ENCODE measurements around the gene MOB4.

Gene MOB4

GRCh38 chr2:197495433-197496134, 20.3 kb upstream of the MOB4 start:
- no peak for TF ChIP-seq CTCF (IDR thresholded peaks at IDR 0.05; ENCODE audit: borderline replicate concordance, insufficient read depth, low read depth, low read length)
- no peak overlapping the region for H3K4me3 ChIP-seq (ENCODE audit: low read depth, low read length)

- no peak for TF ChIP-seq CTCF (IDR thresholded peaks at IDR 0.05; ENCODE audit: borderline replicate concordance, insufficient read depth, low read depth, low read length)
- H3K4me3 ChIP-seq (ENCODE audit: low read depth, low read length), result no peak overlapping the region
These were observed 19.2 kb upstream of the MOB4 start for GRCh38 chr2:197496695-197497094.

GRCh38 chr2:197497326-197497725, 18.5 kb upstream of the MOB4 start:
- H3K4me3 ChIP-seq (ENCODE audit: low read depth, low read length), result no peak overlapping the region
- no peak for TF ChIP-seq CTCF (IDR thresholded peaks at IDR 0.05; ENCODE audit: borderline replicate concordance, insufficient read depth, low read depth, low read length)

- peak overlapping the region; percentile 62 for H3K4me3 ChIP-seq (ENCODE audit: low read depth, low read length)
- TF ChIP-seq CTCF (IDR thresholded peaks at IDR 0.05; ENCODE audit: borderline replicate concordance, insufficient read depth, low read depth, low read length), result no peak
These were observed 17.5 kb upstream of the MOB4 start for GRCh38 chr2:197498235-197498936.

- peak overlapping the region; percentile 62 for H3K4me3 ChIP-seq (ENCODE audit: low read depth, low read length)
- TF ChIP-seq CTCF (IDR thresholded peaks at IDR 0.05; ENCODE audit: borderline replicate concordance, insufficient read depth, low read depth, low read length), result no peak
These were observed 16.8 kb upstream of the MOB4 start for GRCh38 chr2:197498937-197499593.

GRCh38 chr2:197499594-197500502, 16.0 kb upstream of the MOB4 start, which contains the start of the genes HSPD1 and HSPE1:
TSS of gene HSPD1 (minus strand) at chr2:197499840. CDS start at chr2:197498848, 992 bp downstream.
TSS of gene HSPE1 (plus strand) at chr2:197500379. CDS start at chr2:197500437, 58 bp downstream.
- H3K4me3 ChIP-seq (ENCODE audit: low read depth, low read length), result peak within 1 kb of the TSS; percentile 62
- no peak for TF ChIP-seq CTCF (IDR thresholded peaks at IDR 0.05; ENCODE audit: borderline replicate concordance, insufficient read depth, low read depth, low read length)
